GM21786 (cell line): ENCODE results near the gene GRAMD2B.
"Not testable (repeated sequence)": the region's sequence is repeated elsewhere in the genome, so short reads cannot be mapped to it uniquely, and the experiment has no call there.

ENCODE experiments used
- ATAC-seq: cut with Tn5 transposase; IDR thresholded peaks from one replicate; pipeline ENCODE4 v1.9.1; 2021; ENCODE audit not compliant: unreplicated experiment

GRAMD2B gene, protein sequence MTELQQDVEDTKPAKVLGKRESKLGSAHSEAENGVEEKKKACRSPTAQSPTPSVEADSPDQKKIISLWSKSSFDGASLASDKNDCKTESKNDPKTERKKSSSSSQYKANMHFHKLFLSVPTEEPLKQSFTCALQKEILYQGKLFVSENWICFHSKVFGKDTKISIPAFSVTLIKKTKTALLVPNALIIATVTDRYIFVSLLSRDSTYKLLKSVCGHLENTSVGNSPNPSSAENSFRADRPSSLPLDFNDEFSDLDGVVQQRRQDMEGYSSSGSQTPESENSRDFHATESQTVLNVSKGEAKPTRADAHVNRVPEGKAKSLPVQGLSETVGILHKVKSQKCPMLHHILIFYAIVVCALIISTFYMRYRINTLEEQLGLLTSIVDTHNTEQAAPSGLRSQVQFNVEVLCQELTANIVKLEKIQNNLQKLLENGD

GRCh38 chr5:126422994-126423788 is at the start of gene GRAMD2B:
Gene GRAMD2B (plus strand): TSS chr5:126423409. CDS start chr5:126423607, 198 bp downstream.
- peak; percentile 85 for ATAC-seq

GRCh38 chr5:126374109-126374416 is 49.1 kb upstream of the GRAMD2B start:
- no peak for ATAC-seq

GRCh38 chr5:126376443-126376842 is 46.8 kb upstream of the GRAMD2B start:
- no peak for ATAC-seq

DNA sequence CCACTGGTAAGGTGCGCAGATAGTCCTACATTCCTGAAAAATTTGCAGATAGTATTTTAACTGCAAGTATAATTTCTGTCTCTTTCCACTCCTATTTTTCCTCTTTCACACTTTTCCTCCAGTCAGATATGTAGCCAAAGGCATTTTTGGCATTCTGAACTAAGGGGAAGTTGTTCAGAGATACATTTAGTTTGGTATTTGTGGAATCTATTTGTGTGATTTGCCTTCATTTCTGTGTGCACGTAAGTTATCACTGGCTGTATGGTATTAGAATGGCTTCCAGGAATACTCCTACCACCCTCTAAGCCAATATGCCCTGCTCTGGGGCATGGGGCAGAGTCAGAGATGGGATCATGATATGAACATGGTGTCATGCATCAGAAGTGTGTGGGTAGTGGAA is 45.8 kb upstream of the GRAMD2B start:
- no peak for ATAC-seq

DNA sequence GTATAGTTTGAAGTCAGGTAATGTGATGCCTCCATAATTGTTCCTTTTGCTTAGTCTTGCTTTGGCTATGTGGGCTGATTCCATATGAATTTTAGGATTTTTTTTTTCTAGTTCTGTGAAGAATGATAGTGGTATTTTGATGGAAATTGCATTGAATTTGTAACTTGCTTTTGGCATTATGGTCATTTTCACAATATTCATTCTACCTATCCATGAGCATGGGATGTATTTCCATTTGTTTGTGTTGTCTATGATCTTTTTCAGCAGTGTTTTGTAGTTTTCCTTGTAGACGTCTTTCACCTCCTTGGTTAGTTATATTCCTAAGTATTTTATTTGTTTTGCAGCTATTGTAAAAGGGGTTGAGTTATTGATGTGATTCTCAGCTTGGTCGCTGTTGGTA is 42.9 kb upstream of the GRAMD2B start:
- not testable (repeated sequence) for ATAC-seq

DNA sequence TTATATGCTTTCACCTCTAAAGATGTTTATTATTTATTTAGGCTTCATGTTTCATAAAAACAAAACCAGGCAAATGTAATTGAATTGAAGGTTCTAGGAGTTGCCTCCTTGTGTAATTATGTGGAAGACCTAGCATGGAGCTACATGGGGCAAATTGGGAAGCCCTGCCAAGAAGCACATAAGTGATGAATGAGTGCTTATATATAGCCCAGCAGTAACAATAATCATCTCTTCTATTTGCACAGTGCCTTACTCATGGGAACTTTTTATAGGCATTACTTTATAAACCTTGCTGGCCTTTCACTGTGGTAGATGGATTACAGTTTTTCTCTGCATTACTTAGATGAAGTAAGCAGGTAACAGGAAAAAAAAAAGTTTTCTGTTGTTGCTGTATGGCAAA is 40.0 kb upstream of the GRAMD2B start:
- no peak for ATAC-seq

GRCh38 chr5:126383776-126384175 is 39.4 kb upstream of the GRAMD2B start:
- ATAC-seq = no peak

DNA sequence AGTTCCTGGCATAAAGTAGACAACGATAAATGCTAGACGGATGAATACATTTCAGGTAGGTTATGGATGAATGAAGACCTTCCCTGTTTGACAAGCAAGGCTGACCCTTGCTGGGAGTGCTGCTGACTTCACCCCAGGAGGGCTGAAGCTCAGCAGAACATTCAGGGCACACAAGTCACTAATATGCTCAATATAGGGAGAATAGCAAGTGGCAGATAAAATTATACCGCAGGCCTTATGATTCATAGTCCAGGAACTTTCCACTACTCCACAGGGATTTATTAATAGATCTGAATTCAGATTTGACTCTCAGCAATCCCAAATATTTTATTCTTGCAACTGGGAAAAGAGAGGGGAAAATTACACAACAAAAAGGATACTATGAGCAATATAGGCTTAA is 38.2 kb upstream of the GRAMD2B start:
- no peak for ATAC-seq

- no peak for ATAC-seq
These were observed 37.4 kb upstream of the GRAMD2B start for GRCh38 chr5:126385524-126386502.

DNA sequence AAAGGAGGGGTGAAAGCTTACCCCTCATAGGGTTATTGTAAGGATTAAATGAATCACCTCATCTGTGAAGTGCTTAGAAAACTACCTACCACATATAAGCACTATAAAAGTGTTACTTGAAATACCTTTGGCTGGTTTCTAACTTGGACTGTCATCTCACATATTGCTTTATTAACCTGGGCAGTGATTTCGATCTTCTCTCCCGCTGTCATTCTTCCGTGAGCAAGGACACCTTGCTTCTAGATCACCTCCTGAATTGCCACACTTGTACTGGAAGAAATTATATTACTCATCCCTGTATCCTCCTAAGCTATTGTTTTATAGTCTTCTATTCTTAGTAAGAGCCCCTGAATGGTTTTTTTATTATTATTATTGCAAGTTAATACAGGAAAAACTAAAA is 34.0 kb upstream of the GRAMD2B start:
- no peak for ATAC-seq

GRCh38 chr5:126390051-126390450 is 33.2 kb upstream of the GRAMD2B start:
- ATAC-seq = no peak

DNA sequence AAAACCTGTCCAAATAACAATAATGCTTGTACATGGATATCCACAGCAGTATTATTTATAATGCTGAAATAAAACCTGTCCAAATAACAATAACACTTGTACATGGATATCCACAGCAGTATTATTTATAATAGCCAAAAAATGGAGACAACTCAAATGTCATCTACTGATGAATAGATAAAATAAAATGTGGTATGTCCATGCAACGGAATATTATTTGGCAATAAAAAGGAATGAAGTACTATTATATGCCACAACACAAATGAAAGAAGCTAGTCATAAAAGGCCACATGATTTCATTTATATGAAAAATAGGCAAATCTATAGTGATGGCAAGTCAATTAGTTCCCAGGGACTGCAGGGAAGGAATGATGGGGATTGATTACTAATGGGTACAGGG is 31.8 kb upstream of the GRAMD2B start:
- no peak for ATAC-seq

GRCh38 chr5:126394211-126394788 is 28.9 kb upstream of the GRAMD2B start:
- ATAC-seq = no peak

- no peak for ATAC-seq
These were observed 28.0 kb upstream of the GRAMD2B start for GRCh38 chr5:126395198-126395597.

GRCh38 chr5:126395605-126396004 is 27.6 kb upstream of the GRAMD2B start:
- ATAC-seq = no peak

DNA sequence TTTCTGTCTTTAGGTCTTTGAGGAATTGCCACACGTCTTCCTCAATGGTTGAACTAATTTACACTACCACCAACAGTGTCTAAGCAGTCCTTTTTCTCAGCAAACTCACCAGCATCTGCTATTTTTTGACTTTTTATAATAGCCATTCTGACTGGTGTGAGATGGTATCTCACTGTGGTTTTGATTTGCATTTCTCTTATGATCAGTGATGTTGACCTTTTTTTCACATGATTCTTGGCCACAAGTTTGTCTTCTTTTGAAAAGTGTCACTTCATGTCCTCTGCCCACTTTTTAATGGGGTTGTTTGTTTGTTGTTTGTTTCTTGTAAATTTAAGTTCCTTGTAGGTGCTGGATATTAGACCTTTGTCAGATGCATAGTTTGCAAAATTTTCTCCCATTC is 26.5 kb upstream of the GRAMD2B start:
- not testable (repeated sequence) for ATAC-seq

DNA sequence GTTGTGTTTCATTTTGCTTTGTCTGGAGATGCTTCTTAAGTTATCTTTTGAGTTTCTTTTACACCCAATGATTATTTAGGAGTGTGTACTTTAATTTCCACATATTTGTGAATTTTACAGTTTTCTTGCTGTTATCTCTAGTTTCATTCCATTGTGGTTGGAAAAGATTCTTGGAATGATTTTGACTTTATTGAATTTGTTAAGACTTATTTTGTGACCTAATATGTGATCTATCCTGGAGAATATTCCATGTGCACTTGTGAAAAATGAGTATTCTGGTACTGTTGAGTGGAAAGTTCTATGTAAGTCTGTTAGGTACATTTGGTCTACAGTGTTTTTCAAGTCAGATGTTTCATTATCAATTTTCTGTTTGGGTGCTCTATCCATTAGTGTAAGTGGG is 24.4 kb upstream of the GRAMD2B start:
- no peak for ATAC-seq

DNA sequence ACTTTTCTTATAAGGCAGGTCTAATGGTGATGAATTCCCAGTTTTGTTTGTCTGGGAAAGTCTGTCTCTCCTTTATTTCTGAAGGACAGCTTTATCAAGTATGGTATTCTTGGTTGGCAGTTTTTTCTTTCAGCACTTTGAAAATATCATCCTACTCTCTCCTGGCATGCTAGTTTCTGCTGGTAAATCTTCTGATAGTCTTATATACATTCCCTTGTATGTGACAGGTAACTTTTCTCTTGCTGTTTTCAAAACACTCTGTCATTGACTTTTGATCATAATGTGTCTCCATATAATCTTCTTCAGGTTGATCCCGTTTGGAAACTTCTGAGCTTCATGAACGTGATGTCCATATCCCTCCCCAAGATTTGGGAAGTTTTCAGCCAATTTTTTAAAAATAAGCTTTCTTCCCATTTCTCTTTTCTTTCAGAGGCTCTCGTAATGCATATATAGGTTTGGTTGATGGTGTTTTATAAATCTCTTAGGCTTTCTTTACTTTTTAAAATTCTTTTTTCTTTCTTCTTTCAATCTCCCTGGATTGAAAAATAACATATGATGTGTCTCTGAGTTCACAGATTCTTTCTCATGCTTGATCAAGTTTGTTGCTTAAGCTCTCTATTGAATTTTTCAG is 22.5 kb upstream of the GRAMD2B start:
- no peak for ATAC-seq

GRCh38 chr5:126402621-126403555 is 20.3 kb upstream of the GRAMD2B start:
- no peak for ATAC-seq
